Endothelial cell (in vitro differentiated cells): ENCODE measurements around the gene PATJ. TPM values are rescaled to one million over a fixed set of nuclear protein-coding genes. Genes with fewer than 3 reads are reported as not detected.

Experiments
- DNase-seq: peaks from one replicate; pipeline ENCODE4 v3.0.0; 2021; ENCODE audit warnings: low spot score
- H3K27ac Mint-ChIP-seq: one replicate; pipeline ENCODE4 v1.8.0; 2021; ENCODE audit warnings: mixed read lengths, inconsistent platforms; ENCODE audit not compliant: unreplicated experiment
- H3K27me3 Mint-ChIP-seq: one replicate; pipeline ENCODE4 v1.8.0; 2021; ENCODE audit warnings: mild to moderate bottlenecking, moderate library complexity, mixed read lengths, inconsistent platforms; ENCODE audit not compliant: unreplicated experiment
- H3K36me3 Mint-ChIP-seq: one replicate; pipeline ENCODE4 v1.8.0; 2021; ENCODE audit warnings: mild to moderate bottlenecking, low read depth, mixed read lengths, inconsistent platforms; ENCODE audit not compliant: unreplicated experiment
- H3K4me1 Mint-ChIP-seq: one replicate; pipeline ENCODE4 v1.8.0; 2021; ENCODE audit warnings: mild to moderate bottlenecking, mixed read lengths, inconsistent platforms; ENCODE audit not compliant: unreplicated experiment
- H3K4me3 Mint-ChIP-seq: one replicate; pipeline ENCODE4 v1.8.0; 2021; ENCODE audit warnings: mild to moderate bottlenecking, mixed read lengths, inconsistent platforms; ENCODE audit not compliant: unreplicated experiment
- H3K9me3 Mint-ChIP-seq: one replicate; pipeline ENCODE4 v1.8.0; 2021; ENCODE audit warnings: mixed read lengths, inconsistent platforms; ENCODE audit not compliant: unreplicated experiment
- CTCF ChIP-seq: fragments of 200-600 bp; sonication (generic); IDR thresholded peaks from one replicate; pipeline ENCODE4 v1.5.0; 2021; ENCODE audit warnings: antibody characterized with exemption; ENCODE audit not compliant: unreplicated experiment
- total RNA-seq: library from RNA; stranded (reverse); fragmentation: NEBNext Ultra II Directional; extraction: Animal tissue kit (Norgen Biotek cat#: 25700); gene quantifications from one replicate; pipeline ENCODE4 v1.2.1, GENCODE V29; 2021; ENCODE audit not compliant: unreplicated experiment

Gene PATJ
- total RNA-seq, 1 donor from 2014 or later, result 13.9 TPM

- H3K27ac Mint-ChIP-seq, result peak overlapping the region; percentile 24
- TF ChIP-seq CTCF, result no peak
- H3K4me1 Mint-ChIP-seq, result peaks cover 22% of the 10 kb centered on the region
- no peak for DNase-seq
- H3K4me3 Mint-ChIP-seq, result peak overlapping the region; percentile 65
- H3K36me3 Mint-ChIP-seq, result peaks cover 10% of the 10 kb centered on the region
- no peaks in the 10 kb centered on the region for H3K9me3 Mint-ChIP-seq
- H3K27me3 Mint-ChIP-seq, result peaks cover 1% of the 10 kb centered on the region
Observed at GRCh38 chr1:62198069-62198780, 455.9 kb downstream of the PATJ start.

DNA sequence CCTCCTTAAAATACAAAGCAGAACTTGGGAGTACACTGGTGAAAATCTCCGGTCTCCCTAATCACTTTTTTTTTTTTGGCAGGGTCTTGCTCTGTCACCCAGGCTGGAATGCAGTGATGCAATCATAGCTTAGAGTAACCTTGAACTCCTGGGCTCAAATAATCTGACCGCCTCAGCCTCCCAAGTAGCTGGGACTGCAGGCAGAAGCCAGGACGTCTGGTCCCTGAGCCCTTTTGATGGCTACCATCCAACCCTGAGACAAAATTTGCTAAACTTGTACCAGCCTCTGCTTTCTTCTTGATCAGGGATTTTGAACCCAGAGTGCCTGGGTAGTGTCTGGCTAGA lies 456.5 kb downstream of the PATJ start:
- peaks cover 1% of the 10 kb centered on the region for H3K27me3 Mint-ChIP-seq
- H3K4me1 Mint-ChIP-seq, result peaks cover 22% of the 10 kb centered on the region
- TF ChIP-seq CTCF, result no peak
- H3K4me3 Mint-ChIP-seq, result peak overlapping the region; percentile 65
- no peaks in the 10 kb centered on the region for H3K9me3 Mint-ChIP-seq
- no peak for DNase-seq
- peaks cover 10% of the 10 kb centered on the region for H3K36me3 Mint-ChIP-seq
- H3K27ac Mint-ChIP-seq, result peak overlapping the region; percentile 24

DNA sequence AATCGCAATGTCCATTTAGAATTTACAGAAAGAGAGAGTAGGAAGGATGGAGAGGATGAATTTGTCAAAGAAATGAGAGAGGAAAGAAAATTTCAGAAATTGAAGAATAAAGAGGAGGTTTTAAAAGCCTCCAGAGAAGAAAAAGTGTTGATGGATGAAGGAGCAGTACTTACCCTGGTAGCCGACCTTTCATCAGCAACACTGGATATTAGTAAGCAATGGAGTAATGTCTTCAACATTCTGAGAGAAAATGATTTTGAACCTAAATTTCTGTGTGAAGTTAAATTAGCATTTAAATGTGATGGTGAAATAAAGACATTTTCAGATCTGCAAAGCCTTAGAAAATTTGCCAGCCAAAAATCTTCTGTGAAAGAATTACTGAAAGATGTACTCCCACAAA lies 464.9 kb downstream of the PATJ start:
- Mint-ChIP-seq H3K27me3 (no peaks in the 10 kb centered on the region), H3K4me1 (peaks cover 14% of the 10 kb centered on the region), H3K27ac (no peak overlapping the region), H3K4me3 (peak overlapping the region; percentile 35), H3K9me3 (peaks cover 12% of the 10 kb centered on the region), H3K36me3 (peaks cover 47% of the 10 kb centered on the region)
- DNase-seq, result no peak
- TF ChIP-seq CTCF, result no peak

GRCh38 chr1:62208087-62208486 lies 465.8 kb downstream of the PATJ start:
- Mint-ChIP-seq H3K4me1 (peaks cover 14% of the 10 kb centered on the region), H3K36me3 (peaks cover 47% of the 10 kb centered on the region), H3K27ac (no peak overlapping the region), H3K9me3 (peaks cover 12% of the 10 kb centered on the region), H3K27me3 (no peaks in the 10 kb centered on the region), H3K4me3 (no peak overlapping the region)
- no peak for DNase-seq
- no peak for TF ChIP-seq CTCF

GRCh38 chr1:62208970-62209369 lies 466.7 kb downstream of the PATJ start:
- TF ChIP-seq CTCF, result no peak
- no peaks in the 10 kb centered on the region for H3K27me3 Mint-ChIP-seq
- peak overlapping the region; percentile 63 for H3K4me3 Mint-ChIP-seq
- H3K4me1 Mint-ChIP-seq, result peaks cover 14% of the 10 kb centered on the region
- no peak for DNase-seq
- no peak overlapping the region for H3K27ac Mint-ChIP-seq
- H3K36me3 Mint-ChIP-seq, result peaks cover 47% of the 10 kb centered on the region
- H3K9me3 Mint-ChIP-seq, result peaks cover 12% of the 10 kb centered on the region
